Neural progenitor cell (in vitro differentiated cells): Measurements from ENCODE around the gene TLL2. TPM values are rescaled to one million over a fixed set of nuclear protein-coding genes. Genes with fewer than 3 reads are reported as not detected.

Source experiments
- DNase-seq: peaks from one replicate; pipeline ENCODE4 v3.0.0-alpha.2; 2016; ENCODE audit warnings: low spot score
- H2AFZ ChIP-seq: fragments of 200-600 bp; sonication (generic); replicated peaks from 2 replicates; pipeline ENCODE4 v1.6.1; 2016; ENCODE audit warnings: antibody characterized with exemption
- H3F3A ChIP-seq: fragments of 200-600 bp; sonication (generic); 2 replicates; pipeline ENCODE4 v1.6.1; 2016; ENCODE audit warnings: antibody characterized with exemption, low read depth
- H3K27ac ChIP-seq: fragments of 200-600 bp; sonication (generic); 2 replicates; pipeline ENCODE4 v1.5.1; 2016; ENCODE audit warnings: mild to moderate bottlenecking
- H3K27me3 ChIP-seq: fragments of 200-600 bp; sonication (generic); 2 replicates; pipeline ENCODE4 v1.6.1; 2016; ENCODE audit warnings: mild to moderate bottlenecking, moderate library complexity
- H3K36me3 ChIP-seq: fragments of 200-600 bp; sonication (generic); 2 replicates; pipeline ENCODE4 v1.5.1; 2016
- H3K4me1 ChIP-seq: fragments of 200-600 bp; sonication (generic); 2 replicates; pipeline ENCODE4 v1.6.1; 2016; ENCODE audit warnings: mixed run types
- H3K4me2 ChIP-seq: fragments of 200-600 bp; sonication (generic); 2 replicates; pipeline ENCODE4 v1.6.1; 2016
- H3K4me3 ChIP-seq: fragments of 200-600 bp; sonication (generic); 2 replicates; pipeline ENCODE4 v1.5.1; 2016
- H3K79me2 ChIP-seq: fragments of 200-600 bp; sonication (generic); 2 replicates; pipeline ENCODE4 v1.6.1; 2016; ENCODE audit warnings: low read depth
- H3K9ac ChIP-seq: fragments of 200-600 bp; sonication (generic); 2 replicates; pipeline ENCODE4 v1.6.1; 2016
- H3K9me3 ChIP-seq: fragments of 200-600 bp; sonication (generic); 2 replicates; pipeline ENCODE4 v1.5.1; 2016; ENCODE audit warnings: low read depth
- H4K20me1 ChIP-seq: fragments of 200-600 bp; sonication (generic); 2 replicates; pipeline ENCODE4 v1.6.1; 2016; ENCODE audit warnings: low read depth
- H3K27ac Mint-ChIP-seq: 3 replicates; pipeline ENCODE4 v1.8.0; 2021; ENCODE audit warnings: mixed read lengths
- H3K27me3 Mint-ChIP-seq: 2 replicates; pipeline ENCODE4 v1.8.0; 2022; ENCODE audit warnings: low read depth, mild to moderate bottlenecking, inconsistent platforms, moderate library complexity, mixed read lengths; ENCODE audit not compliant: insufficient read depth
- H3K36me3 Mint-ChIP-seq: 3 replicates; pipeline ENCODE4 v1.8.0; 2021; ENCODE audit warnings: mixed read lengths
- H3K4me1 Mint-ChIP-seq: 3 replicates; pipeline ENCODE4 v1.8.0; 2021; ENCODE audit warnings: mixed read lengths
- H3K4me3 Mint-ChIP-seq: 3 replicates; pipeline ENCODE4 v1.8.0; 2021; ENCODE audit warnings: mild to moderate bottlenecking, moderate library complexity, mixed read lengths
- H3K9me3 Mint-ChIP-seq: 3 replicates; pipeline ENCODE4 v1.8.0; 2020; ENCODE audit warnings: mixed read lengths
- EZH2 ChIP-seq: fragments of 200-600 bp; sonication (generic); IDR thresholded peaks from 2 replicates; pipeline ENCODE4 v1.6.1; 2017; ENCODE audit warnings: antibody characterized with exemption, mild to moderate bottlenecking, moderate library complexity
- EZH2phosphoT487 ChIP-seq: fragments of 200-600 bp; sonication (generic); IDR thresholded peaks from 2 replicates; pipeline ENCODE4 v1.6.1; 2017; ENCODE audit warnings: antibody characterized with exemption
- total RNA-seq: library from RNA; depleted of rRNA; stranded (reverse); fragments of >200 nt; gene quantifications from 2 replicates; pipeline ENCODE4 v1.2.3, GENCODE V29; 2015; ENCODE audit warnings: low replicate concordance
- TF ChIP-seq, protein P1 (sequence below): fragments of 200-600 bp; sonication (generic); IDR thresholded peaks from 2 replicates; pipeline ENCODE4 v1.5.1; 2017; ENCODE audit warnings: antibody characterized with exemption, mild to moderate bottlenecking

TLL2 gene
- total RNA-seq, 1 donor from 2014 or later = 0.22 TPM

DNA sequence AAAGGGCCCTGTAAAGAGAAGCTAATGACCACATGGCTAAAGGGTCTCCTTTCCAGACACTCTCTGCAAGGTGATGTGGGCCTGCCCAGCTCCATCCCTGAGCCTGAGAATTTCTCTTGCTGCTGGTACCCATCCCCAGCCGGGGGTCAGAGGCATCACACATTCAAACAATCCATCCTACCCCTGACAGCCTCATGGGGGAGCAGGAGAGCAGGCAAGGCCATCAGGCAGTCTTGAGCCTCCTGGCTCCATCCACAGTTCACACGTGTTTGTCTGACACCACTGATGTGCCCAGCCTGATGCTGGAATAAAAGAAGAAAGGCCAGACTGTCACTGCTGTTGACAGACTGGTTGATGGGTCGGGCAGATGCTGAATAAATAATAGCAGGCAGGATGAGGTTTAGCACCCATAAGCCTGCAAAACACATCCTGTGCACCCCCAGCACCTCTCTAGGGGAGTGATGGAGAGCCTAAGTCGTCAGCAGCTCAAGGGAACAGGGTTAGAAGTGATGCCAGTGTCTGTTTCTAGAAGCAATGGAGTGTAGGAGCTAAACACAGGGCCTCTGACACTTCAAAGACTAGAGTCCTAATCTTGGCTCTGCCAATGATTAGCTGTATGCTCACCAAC, 43.5 kb downstream of the TLL2 start:
- H3K79me2 ChIP-seq = no peaks in the 10 kb centered on the region
- H3K36me3 ChIP-seq = no peaks in the 10 kb centered on the region
- peaks cover 25% of the 10 kb centered on the region for H3K27me3 ChIP-seq
- Mint-ChIP-seq H3K36me3 (peaks cover 5% of the 10 kb centered on the region), H3K27ac (no peak overlapping the region), H3K27me3 (peaks cover 24% of the 10 kb centered on the region), H3K4me3 (no peak overlapping the region), H3K4me1 (peaks cover 48% of the 10 kb centered on the region), H3K9me3 (no peaks in the 10 kb centered on the region)
- peak; percentile 71 for DNase-seq
- no peak overlapping the region for H3K4me2 ChIP-seq
- H2AFZ ChIP-seq = no peak overlapping the region
- H3K9me3 ChIP-seq = no peaks in the 10 kb centered on the region
- peaks cover 28% of the 10 kb centered on the region for H3K4me1 ChIP-seq
- H3K9ac ChIP-seq = no peak overlapping the region
- no peak for TF ChIP-seq EZH2phosphoT487
- TF ChIP-seq, protein P1, sequence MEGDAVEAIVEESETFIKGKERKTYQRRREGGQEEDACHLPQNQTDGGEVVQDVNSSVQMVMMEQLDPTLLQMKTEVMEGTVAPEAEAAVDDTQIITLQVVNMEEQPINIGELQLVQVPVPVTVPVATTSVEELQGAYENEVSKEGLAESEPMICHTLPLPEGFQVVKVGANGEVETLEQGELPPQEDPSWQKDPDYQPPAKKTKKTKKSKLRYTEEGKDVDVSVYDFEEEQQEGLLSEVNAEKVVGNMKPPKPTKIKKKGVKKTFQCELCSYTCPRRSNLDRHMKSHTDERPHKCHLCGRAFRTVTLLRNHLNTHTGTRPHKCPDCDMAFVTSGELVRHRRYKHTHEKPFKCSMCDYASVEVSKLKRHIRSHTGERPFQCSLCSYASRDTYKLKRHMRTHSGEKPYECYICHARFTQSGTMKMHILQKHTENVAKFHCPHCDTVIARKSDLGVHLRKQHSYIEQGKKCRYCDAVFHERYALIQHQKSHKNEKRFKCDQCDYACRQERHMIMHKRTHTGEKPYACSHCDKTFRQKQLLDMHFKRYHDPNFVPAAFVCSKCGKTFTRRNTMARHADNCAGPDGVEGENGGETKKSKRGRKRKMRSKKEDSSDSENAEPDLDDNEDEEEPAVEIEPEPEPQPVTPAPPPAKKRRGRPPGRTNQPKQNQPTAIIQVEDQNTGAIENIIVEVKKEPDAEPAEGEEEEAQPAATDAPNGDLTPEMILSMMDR = peak; percentile 72
- no peak for TF ChIP-seq EZH2
- H3K4me3 ChIP-seq = no peak overlapping the region
- H4K20me1 ChIP-seq = peaks cover 9% of the 10 kb centered on the region
- peaks cover 17% of the 10 kb centered on the region for H3F3A ChIP-seq
- H3K27ac ChIP-seq = no peak overlapping the region

DNA sequence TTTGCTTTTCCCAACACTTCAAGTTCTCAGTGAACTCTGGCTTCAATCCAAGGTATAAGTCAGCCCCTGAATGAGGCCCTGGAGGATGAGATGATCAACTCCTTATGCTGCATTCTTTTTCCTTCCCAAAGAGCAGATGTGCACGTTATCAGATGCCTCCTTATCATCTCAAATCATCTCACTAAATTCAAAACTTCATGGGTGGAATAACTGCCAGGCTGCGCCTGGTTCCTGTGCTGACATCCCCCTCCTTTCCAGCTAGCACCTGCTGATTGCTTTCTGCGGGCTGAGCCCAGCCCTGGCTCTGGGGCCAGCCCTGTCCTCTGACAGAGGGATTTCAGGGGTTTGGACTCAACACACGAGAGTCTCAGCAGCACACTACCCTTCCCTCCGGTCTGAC, 44.9 kb downstream of the TLL2 start:
- Mint-ChIP-seq H3K4me3 (no peak overlapping the region), H3K9me3 (no peaks in the 10 kb centered on the region), H3K27me3 (peaks cover 20% of the 10 kb centered on the region), H3K4me1 (peaks cover 39% of the 10 kb centered on the region), H3K36me3 (peaks cover 3% of the 10 kb centered on the region), H3K27ac (no peak overlapping the region)
- peak overlapping the region; percentile 23 for H2AFZ ChIP-seq
- no peak overlapping the region for H3K4me3 ChIP-seq
- DNase-seq = no peak
- H3K36me3 ChIP-seq = no peaks in the 10 kb centered on the region
- no peaks in the 10 kb centered on the region for H3K9me3 ChIP-seq
- no peak overlapping the region for H3K27ac ChIP-seq
- no peak overlapping the region for H3K9ac ChIP-seq
- no peaks in the 10 kb centered on the region for H3K79me2 ChIP-seq
- H4K20me1 ChIP-seq = peaks cover 9% of the 10 kb centered on the region
- peaks cover 24% of the 10 kb centered on the region for H3K27me3 ChIP-seq
- peaks cover 5% of the 10 kb centered on the region for H3F3A ChIP-seq
- H3K4me2 ChIP-seq = no peak overlapping the region
- H3K4me1 ChIP-seq = peaks cover 21% of the 10 kb centered on the region
- TF ChIP-seq EZH2phosphoT487 = no peak
- TF ChIP-seq, protein P1 = no peak

DNA sequence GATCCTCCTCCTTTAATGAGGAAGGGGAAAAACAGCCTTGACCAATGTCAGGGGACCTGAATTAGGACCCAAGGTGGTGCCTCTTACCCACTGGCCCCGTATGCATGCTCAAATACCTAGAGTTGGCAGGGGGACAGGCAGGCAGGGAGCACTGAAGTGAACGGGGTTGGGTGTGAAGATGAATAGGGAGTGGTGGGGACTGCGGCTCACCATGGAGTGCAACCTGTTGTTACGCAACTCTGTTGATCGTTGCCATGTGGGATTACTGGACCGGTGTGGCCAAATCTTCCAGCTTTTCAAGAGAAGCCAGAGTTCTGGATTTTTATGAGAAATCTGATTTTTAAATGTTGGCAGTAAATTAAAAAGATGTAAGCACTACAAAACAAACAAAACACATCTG, 48.1 kb downstream of the TLL2 start:
- peaks cover 26% of the 10 kb centered on the region for H3K4me1 Mint-ChIP-seq
- no peaks in the 10 kb centered on the region for H3F3A ChIP-seq
- H3K4me3 Mint-ChIP-seq = no peak overlapping the region
- H3K9me3 Mint-ChIP-seq = peaks cover 9% of the 10 kb centered on the region
- no peak for DNase-seq
- H3K4me3 ChIP-seq = no peak overlapping the region
- no peaks in the 10 kb centered on the region for H3K27me3 ChIP-seq
- H4K20me1 ChIP-seq = no peaks in the 10 kb centered on the region
- no peak overlapping the region for H3K4me2 ChIP-seq
- H3K36me3 ChIP-seq = no peaks in the 10 kb centered on the region
- H3K27me3 Mint-ChIP-seq = peaks cover 9% of the 10 kb centered on the region
- H3K27ac ChIP-seq = no peak overlapping the region
- no peak overlapping the region for H2AFZ ChIP-seq
- TF ChIP-seq, protein P1 = no peak
- TF ChIP-seq EZH2 (no peak), EZH2phosphoT487 (no peak)
- no peaks in the 10 kb centered on the region for H3K9me3 ChIP-seq
- no peak overlapping the region for H3K9ac ChIP-seq
- peaks cover 11% of the 10 kb centered on the region for H3K36me3 Mint-ChIP-seq
- no peak overlapping the region for H3K27ac Mint-ChIP-seq
- H3K79me2 ChIP-seq = no peaks in the 10 kb centered on the region
- H3K4me1 ChIP-seq = peaks cover 13% of the 10 kb centered on the region
